ENCODE measurements around the gene ELMO2. TPM values are rescaled to one million over a fixed set of nuclear protein-coding genes. Genes with fewer than 3 reads are reported as not detected.

Gene ELMO2, protein sequence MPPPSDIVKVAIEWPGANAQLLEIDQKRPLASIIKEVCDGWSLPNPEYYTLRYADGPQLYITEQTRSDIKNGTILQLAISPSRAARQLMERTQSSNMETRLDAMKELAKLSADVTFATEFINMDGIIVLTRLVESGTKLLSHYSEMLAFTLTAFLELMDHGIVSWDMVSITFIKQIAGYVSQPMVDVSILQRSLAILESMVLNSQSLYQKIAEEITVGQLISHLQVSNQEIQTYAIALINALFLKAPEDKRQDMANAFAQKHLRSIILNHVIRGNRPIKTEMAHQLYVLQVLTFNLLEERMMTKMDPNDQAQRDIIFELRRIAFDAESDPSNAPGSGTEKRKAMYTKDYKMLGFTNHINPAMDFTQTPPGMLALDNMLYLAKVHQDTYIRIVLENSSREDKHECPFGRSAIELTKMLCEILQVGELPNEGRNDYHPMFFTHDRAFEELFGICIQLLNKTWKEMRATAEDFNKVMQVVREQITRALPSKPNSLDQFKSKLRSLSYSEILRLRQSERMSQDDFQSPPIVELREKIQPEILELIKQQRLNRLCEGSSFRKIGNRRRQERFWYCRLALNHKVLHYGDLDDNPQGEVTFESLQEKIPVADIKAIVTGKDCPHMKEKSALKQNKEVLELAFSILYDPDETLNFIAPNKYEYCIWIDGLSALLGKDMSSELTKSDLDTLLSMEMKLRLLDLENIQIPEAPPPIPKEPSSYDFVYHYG
- 100 to 1,000 TPM in 1 of 2 donors, 10 to 100 TPM in 1; 92.3 to 100 TPM for total RNA-seq

DNA sequence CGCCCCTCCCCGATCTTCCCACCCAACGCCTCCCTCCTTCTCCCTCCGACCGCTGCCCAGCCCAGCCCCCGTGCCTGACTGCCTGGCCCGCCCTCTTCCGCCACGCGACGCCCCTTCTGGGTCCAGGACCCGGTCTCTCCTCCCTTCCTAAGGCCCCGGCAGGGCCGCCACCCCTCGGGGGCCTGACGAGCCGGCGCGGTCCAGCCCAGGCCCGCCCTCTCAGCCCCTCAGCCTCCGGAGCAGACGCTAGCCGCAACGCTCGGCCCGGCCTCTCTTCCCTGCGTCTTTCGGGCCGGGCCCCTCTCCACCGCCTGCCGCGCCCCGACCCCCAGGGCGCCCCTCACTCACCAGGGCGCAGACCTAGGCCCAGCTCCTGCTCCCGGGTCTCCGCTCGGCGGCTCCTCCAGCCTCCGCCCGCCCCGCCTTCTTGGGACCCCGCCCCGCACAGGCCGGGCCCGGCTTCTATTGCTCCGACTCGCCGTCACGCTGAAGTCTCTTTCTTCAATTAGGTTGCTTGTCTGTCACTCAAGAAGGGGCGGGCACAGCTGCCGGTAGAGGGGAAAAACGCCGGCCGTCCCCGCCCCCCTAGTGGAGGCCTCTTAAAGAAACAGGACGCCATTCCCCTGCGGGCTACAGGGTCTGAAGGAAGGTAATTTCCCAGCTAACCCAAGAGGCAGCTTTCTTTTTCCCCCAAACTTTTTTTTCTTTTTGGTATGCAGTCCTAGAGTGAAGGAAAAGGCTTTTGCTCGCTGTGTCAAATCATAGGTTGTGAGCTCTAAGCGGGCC is at the start of gene ELMO2:
Gene ELMO2 (minus strand): TSS at position 416 of the 786 bp plus-strand sequence. CDS start 12,133 bp downstream, outside the sequence.
- Mint-ChIP-seq H3K27me3 (no peaks in the 10 kb centered on the region), H3K9me3 (no peaks in the 10 kb centered on the region), H3K4me1 (ENCODE audit: low read depth in 2 of 2) (peaks cover 61 to 64% of the 10 kb centered on the region in 2 donors), H3K27ac (peak within 1 kb of the TSS; percentile 85 to 96), H3K36me3 (peaks cover 5% of the 10 kb centered on the region), H3K4me3 (peak within 1 kb of the TSS; percentile 97)
- DNase-seq (ENCODE audit: low spot score): peak; percentile 98
- peak; percentile 93 to 94 for ATAC-seq

DNA sequence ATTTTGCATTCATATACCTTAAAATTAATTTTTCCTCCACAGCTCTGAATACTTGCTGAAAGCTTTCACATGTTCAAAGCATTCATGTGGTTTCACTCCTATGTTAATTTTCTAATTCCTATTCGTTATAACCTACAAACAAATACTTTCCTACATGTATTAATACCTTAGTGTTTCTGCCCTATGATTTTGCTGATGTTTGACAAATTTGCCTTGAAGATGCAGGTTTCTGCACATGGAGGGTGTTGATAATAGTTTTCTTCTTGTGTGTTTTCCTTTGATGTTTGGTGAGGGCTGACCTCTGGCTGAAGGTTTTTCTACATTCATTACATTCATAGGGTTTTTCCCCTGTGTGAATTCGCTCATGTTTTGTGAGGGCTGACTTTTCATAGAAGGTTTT is 49.3 kb upstream of the ELMO2 start:
- H3K36me3 Mint-ChIP-seq: peaks cover 16% of the 10 kb centered on the region
- no peak overlapping the region for H3K27ac Mint-ChIP-seq
- H3K27me3 Mint-ChIP-seq: peaks cover 24 to 37% of the 10 kb centered on the region in 2 donors
- peaks cover 9% of the 10 kb centered on the region for H3K9me3 Mint-ChIP-seq
- ATAC-seq (no peak), DNase-seq (ENCODE audit: low spot score) (no peak)
- no peak overlapping the region for H3K4me3 Mint-ChIP-seq
- H3K4me1 Mint-ChIP-seq (ENCODE audit: low read depth in 2 of 2): no peaks in the 10 kb centered on the region

DNA sequence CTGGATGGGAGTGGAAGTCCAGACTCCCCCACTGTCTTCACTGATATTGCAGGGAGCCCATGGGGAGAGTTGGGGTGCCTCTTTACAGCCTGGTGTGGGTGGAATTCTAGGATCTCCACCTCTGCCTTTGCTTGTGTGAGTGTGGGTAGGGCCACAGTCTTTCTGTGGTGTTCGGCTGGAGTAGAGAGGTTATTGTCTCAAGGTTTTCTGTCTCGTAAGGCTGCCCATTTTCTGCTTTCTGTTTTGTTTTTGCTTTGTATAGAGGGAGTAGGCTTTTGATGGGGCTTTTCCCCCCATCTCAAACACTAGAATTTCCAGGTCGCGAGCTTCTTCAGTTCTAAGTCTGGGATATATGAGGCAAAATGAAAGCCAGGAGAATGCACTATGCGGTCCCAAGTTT is 40.4 kb upstream of the ELMO2 start:
- H3K4me1 Mint-ChIP-seq (ENCODE audit: low read depth in 2 of 2): no peaks in the 10 kb centered on the region
- H3K27me3 Mint-ChIP-seq: peaks cover 31 to 63% of the 10 kb centered on the region in 2 donors
- ATAC-seq (no peak), DNase-seq (ENCODE audit: low spot score) (no peak)
- H3K9me3 Mint-ChIP-seq: no peaks in the 10 kb centered on the region
- H3K27ac Mint-ChIP-seq: no peak overlapping the region
- no peaks in the 10 kb centered on the region for H3K36me3 Mint-ChIP-seq
- no peak overlapping the region for H3K4me3 Mint-ChIP-seq

DNA sequence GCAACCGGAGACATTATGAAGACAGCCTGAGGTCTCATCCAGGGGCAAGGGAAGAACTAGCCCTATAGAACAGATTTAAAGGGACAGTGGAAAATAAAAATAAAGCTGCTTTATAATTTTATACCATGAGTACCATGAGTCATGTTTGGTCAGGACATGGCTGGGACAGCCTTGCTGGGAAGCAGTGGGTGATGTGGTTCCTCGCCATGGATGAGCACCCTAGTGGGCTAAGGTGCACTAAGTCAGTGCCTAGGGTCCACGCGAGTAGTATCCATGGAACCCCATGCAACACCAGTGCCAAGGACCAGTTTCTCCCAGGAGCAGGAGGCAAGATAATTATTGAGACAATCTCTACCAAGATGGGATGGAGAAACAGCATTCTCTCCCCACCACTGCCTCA is 33.4 kb upstream of the ELMO2 start:
- H3K4me3 Mint-ChIP-seq: no peak overlapping the region
- DNase-seq (ENCODE audit: low spot score) (no peak), ATAC-seq (no peak)
- H3K27me3 Mint-ChIP-seq: peaks cover 28 to 43% of the 10 kb centered on the region in 2 donors
- H3K36me3 Mint-ChIP-seq: no peaks in the 10 kb centered on the region
- no peak overlapping the region for H3K27ac Mint-ChIP-seq
- H3K4me1 Mint-ChIP-seq (ENCODE audit: low read depth in 2 of 2): no peaks in the 10 kb centered on the region
- H3K9me3 Mint-ChIP-seq: no peaks in the 10 kb centered on the region

DNA sequence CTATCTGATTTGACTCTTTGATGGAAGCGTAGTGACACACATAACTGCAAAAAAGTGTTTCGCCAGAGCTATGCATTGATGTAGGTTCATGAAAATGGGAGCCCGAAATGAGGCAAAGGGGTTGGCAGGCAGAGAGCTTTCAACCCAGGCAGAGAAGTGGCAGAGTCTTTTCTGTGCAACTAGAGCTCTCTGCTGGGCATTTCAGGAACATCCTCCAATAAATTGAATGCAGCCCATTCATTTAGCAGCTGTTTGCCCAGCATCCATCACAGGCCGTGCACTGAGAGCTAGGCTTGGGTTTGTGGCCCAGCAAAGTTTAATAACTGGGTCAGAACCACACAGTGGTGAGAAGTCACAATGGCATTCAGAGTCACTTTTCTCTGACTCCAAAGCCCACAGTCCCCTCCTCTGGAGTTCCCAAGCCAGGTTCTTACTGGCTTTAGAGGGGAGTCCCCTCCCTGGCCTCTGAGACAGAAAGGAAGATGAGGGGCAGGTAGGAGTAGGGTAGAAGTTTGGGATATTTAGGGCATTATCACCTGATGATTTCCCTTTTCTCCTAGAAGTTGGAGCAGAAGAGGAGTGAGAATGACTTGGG is 31.8 kb upstream of the ELMO2 start:
- Mint-ChIP-seq H3K27me3 (peaks cover 25 to 35% of the 10 kb centered on the region in 2 donors), H3K36me3 (no peaks in the 10 kb centered on the region), H3K27ac (no peak overlapping the region), H3K9me3 (no peaks in the 10 kb centered on the region), H3K4me1 (ENCODE audit: low read depth in 2 of 2) (no peaks in the 10 kb centered on the region), H3K4me3 (no peak overlapping the region)
- DNase-seq (ENCODE audit: low spot score): no peak
- ATAC-seq: no peak

DNA sequence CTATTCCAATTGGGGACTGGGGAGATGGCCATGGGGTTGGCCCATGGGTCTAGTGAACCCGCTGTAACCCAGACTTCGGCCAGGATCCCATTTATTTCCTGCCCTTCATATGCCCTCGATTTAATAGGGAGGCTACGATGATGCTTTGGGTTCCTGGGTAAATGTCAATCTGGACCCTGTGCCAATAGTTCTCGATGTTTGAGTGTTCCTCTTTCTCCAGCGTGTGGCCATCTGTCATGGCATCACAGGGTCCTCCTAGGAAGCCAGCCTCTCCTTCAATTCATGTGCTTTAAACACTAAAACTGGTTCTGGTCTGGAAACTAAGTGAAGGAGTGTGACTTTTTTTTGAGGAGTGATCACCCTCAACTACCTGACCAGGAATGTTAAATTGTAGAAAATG is 28.7 kb upstream of the ELMO2 start:
- no peaks in the 10 kb centered on the region for H3K9me3 Mint-ChIP-seq
- no peak overlapping the region for H3K27ac Mint-ChIP-seq
- ATAC-seq (no peak), DNase-seq (ENCODE audit: low spot score) (no peak)
- no peaks in the 10 kb centered on the region for H3K36me3 Mint-ChIP-seq
- H3K4me1 Mint-ChIP-seq (ENCODE audit: low read depth in 2 of 2): no peaks in the 10 kb centered on the region
- peaks cover 27 to 37% of the 10 kb centered on the region in 2 donors for H3K27me3 Mint-ChIP-seq
- H3K4me3 Mint-ChIP-seq: no peak overlapping the region

DNA sequence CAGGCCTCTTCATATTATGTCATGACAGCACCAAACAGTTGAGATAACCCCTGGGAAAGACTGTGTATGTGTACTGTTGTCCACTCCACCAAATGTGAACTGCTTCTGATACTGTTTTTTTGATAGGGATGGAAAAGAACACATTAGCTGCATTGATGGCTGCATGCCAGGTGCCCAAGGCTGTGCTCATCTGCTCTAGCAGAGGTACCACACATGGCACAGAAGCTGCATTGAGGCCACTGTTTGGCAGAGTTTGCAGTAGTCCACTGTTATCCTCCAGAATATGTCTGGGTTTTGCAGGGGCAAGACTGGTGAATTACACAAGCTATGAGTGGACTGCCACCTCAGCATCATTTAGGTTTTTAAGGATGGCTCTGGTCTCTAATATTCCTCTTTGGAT is 28.2 kb upstream of the ELMO2 start:
- no peak for DNase-seq (ENCODE audit: low spot score)
- Mint-ChIP-seq H3K4me3 (no peak overlapping the region), H3K9me3 (no peaks in the 10 kb centered on the region), H3K36me3 (no peaks in the 10 kb centered on the region), H3K27me3 (peaks cover 27 to 39% of the 10 kb centered on the region in 2 donors), H3K4me1 (ENCODE audit: low read depth in 2 of 2) (no peaks in the 10 kb centered on the region), H3K27ac (no peak overlapping the region)
- ATAC-seq: no peak

DNA sequence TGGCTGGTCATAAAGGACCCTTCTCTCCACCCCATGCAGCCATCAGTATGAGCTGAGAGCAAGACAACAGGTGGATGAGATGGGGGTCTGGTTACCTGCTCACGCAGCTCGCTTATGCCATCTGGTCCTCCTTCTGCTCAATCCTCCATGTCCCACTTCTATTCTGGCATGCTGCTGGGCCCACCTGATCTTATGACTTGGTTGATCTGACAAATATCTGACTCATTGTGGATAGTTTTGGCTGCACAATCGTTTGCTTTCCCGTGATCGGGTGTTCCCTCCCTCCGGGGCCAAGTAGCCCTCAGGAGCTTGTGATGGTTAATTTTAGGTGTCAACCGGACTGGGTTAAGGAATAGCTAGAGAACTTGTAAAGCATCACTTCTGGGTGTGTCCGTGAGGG is 26.6 kb upstream of the ELMO2 start:
- no peak for DNase-seq (ENCODE audit: low spot score)
- H3K27ac Mint-ChIP-seq: no peak overlapping the region
- H3K27me3 Mint-ChIP-seq: peaks cover 24 to 44% of the 10 kb centered on the region in 2 donors
- no peaks in the 10 kb centered on the region for H3K36me3 Mint-ChIP-seq
- H3K4me3 Mint-ChIP-seq: no peak overlapping the region
- no peaks in the 10 kb centered on the region for H3K4me1 Mint-ChIP-seq (ENCODE audit: low read depth in 2 of 2)
- no peaks in the 10 kb centered on the region for H3K9me3 Mint-ChIP-seq
- no peak for ATAC-seq

DNA sequence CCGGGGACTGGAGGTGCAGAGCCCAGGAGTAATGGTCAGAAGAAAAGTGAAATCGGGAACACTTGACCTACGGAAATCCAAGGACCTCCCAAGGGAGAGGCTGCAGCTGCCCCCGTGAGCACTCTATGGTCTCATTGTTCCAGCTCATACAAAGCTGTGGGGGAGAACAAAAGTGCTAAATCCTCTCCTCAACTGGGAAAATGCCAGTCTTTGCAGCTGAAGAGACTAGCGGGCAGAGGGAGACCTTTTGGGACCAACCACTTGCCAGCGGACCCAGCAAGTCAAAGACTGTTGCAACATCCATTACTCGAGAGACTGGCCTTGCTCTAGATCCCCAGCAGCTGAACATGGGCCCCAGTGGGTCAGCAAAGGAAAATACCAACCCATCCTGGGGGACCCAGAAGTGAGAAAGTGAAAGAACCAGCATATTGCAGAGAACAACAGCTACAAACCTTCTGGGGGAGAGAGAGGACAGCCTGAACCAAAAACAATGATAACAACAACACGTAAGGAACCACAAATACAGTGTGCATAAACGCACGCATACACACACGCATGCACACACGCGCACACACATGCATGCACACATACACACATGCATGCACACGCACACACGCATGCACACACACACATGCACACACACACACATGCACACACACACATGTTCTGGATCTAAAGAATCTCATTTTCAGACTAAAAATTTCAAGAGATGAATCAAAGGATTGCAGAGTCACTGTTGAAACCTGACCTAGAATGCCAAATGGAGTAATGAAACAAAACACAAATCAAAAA is 24.7 kb upstream of the ELMO2 start:
- Mint-ChIP-seq H3K4me3 (no peak overlapping the region), H3K27me3 (peaks cover 38 to 61% of the 10 kb centered on the region in 2 donors), H3K9me3 (no peaks in the 10 kb centered on the region), H3K4me1 (ENCODE audit: low read depth in 2 of 2) (no peaks in the 10 kb centered on the region), H3K27ac (no peak overlapping the region), H3K36me3 (no peaks in the 10 kb centered on the region)
- ATAC-seq: no peak
- DNase-seq (ENCODE audit: low spot score): no peak

DNA sequence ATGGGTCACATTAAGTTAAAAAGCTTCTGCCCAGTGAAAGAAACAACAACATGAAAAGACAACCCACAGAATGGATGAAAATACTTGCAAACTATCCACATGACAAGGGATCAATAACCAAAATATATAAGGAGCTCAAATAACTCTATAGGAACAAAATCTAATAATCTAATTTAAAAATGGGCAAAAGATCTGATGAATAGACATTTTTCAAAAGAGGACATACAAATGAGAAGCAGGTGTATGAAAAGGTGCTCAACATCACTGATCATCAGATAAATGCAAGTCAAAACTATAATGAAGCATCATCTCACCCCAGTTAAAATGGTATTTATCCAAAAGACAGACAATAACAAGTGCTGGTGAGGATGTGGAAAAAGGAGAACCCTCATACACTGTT is 21.0 kb upstream of the ELMO2 start:
- Mint-ChIP-seq H3K9me3 (no peaks in the 10 kb centered on the region), H3K36me3 (no peaks in the 10 kb centered on the region), H3K27ac (no peak overlapping the region), H3K4me3 (no peak overlapping the region), H3K4me1 (ENCODE audit: low read depth in 2 of 2) (peaks cover 0 to 5% of the 10 kb centered on the region in 2 donors), H3K27me3 (peaks cover 34 to 63% of the 10 kb centered on the region in 2 donors)
- ATAC-seq (no peak), DNase-seq (ENCODE audit: low spot score) (no peak)

DNA sequence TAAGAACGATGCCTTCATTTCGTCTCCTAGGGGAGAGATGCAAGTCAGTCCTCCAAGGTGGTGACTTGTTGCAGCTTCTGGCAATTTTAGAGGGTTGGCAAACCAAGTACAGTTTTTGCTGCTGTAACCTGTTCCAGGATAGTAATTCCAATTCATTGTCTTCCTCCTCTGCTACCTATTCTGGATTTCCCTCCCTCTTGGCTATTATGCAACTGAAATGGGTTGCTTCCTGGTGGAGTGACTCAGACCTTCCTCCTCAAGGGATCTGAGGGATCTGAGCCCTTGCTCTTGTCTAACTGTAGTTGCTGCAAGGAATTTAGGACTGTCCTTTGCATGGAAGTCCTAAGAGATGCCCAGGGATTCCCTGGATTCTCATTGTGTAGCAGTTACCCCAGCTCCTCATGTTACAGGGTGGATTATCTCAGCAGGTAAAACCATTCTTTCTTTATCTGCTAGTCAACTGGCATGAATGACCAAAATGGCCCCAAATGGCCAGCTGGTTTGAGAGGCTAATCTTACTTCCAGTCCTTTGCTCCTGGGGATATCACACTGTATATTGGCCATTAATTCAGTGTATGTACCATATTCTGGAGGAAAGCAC is 17.6 kb upstream of the ELMO2 start:
- peaks cover 0 to 5% of the 10 kb centered on the region in 2 donors for H3K4me1 Mint-ChIP-seq (ENCODE audit: low read depth in 2 of 2)
- H3K4me3 Mint-ChIP-seq: no peak overlapping the region
- H3K36me3 Mint-ChIP-seq: no peaks in the 10 kb centered on the region
- DNase-seq (ENCODE audit: low spot score) (no peak), ATAC-seq (no peak)
- H3K27ac Mint-ChIP-seq: no peak overlapping the region
- H3K27me3 Mint-ChIP-seq: peaks cover 38 to 47% of the 10 kb centered on the region in 2 donors
- H3K9me3 Mint-ChIP-seq: no peaks in the 10 kb centered on the region

DNA sequence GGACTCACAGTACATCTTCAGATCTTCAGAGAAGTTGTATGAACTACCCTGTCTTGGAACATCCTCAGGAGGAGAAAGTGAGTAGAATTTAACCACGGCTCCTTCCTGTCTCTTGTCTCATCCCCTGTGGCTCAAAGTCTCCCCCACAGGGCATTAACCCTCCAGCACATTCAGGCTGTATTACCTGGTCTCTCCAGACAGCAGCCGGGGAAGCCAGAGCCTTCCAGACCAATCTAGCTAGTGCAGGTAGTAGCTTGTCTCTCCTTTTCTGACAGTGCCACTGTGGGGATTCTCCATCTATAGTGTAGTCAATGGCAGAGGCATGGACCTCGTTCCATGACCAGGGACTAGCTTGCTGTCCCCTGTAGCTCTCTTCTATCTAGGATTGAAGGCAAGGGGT is 16.9 kb upstream of the ELMO2 start:
- peaks cover 37 to 50% of the 10 kb centered on the region in 2 donors for H3K27me3 Mint-ChIP-seq
- DNase-seq (ENCODE audit: low spot score) (no peak), ATAC-seq (peak in 1 of 2 donors; percentile 54)
- no peaks in the 10 kb centered on the region for H3K9me3 Mint-ChIP-seq
- H3K4me3 Mint-ChIP-seq: no peak overlapping the region
- no peaks in the 10 kb centered on the region for H3K36me3 Mint-ChIP-seq
- peaks cover 0 to 5% of the 10 kb centered on the region in 2 donors for H3K4me1 Mint-ChIP-seq (ENCODE audit: low read depth in 2 of 2)
- no peak overlapping the region for H3K27ac Mint-ChIP-seq
